K562 (cell line): ENCODE results near the gene ITPKB. TPM values are rescaled to one million over a fixed set of nuclear protein-coding genes. Genes with fewer than 3 reads are reported as not detected.

Experiments
- ATAC-seq: fragments of 200-7000 bp; cut with Tn5 transposase; 3 replicates; pipeline ENCODE4 v1.9.1; 2020; ENCODE audit warnings: moderate library complexity
- BruUV-seq: library from RNA; stranded (reverse); fragments of 400-500 nt; replicated peaks from 2 replicates; lab custom pipeline; 2021; lab: Mats Ljungman, UMichigan
- CTCF ChIA-PET: fragments of 300-600 bp; formaldehyde crosslinking; extraction: SDS; loops from one replicate; lab custom pipeline; 2021; ENCODE audit warnings: low intra/inter-chr PET ratio; lab: Yijun Ruan, JAX
- POLR2A ChIA-PET: fragments of 300-600, 350-650 bp; sonication (Branson Sonifier 250); formaldehyde crosslinking; extraction: SDS; loops from one replicate; lab custom pipeline; 2021; ENCODE audit warnings: antibody characterized with exemption, inconsistent platforms; lab: Yijun Ruan, JAX
- DNase-seq, 4 experiments: peaks; one replicate each; pipeline versions ENCODE4 v3.0.0 to v3.0.0-alpha.2; 2011 to 2018; ENCODE audit warnings: low spot score in 3 of 4, mixed read lengths in 3 of 4; ENCODE audit errors: extremely low read depth in 1 of 4
- FAIRE-seq: peaks from 2 replicates; lab custom pipeline; 2011; peaks lifted over from hg19 to GRCh38; lab: Jason Lieb, UNC
- H2AFZ ChIP-seq: 2 replicates; pipeline ENCODE4 v1.6.0; 2011; ENCODE audit warnings: low read depth, low read length, control low read depth, inconsistent platforms
- H3K27ac ChIP-seq: fragments of 200-600 bp; 3 replicates; pipeline ENCODE4 v1.8.0; 2011; ENCODE audit warnings: low read depth, mild to moderate bottlenecking, control low read depth, inconsistent platforms, low read length, moderate library complexity, mixed read lengths; ENCODE audit errors: extremely low read depth
- H3K27me3 ChIP-seq, 2 experiments: fragments of 300-600 bp in 1 of 2; 2 replicates in 1 of 2; 3 replicates in 1 of 2; pipeline versions ENCODE4 v1.6.0 to v1.8.0; 2011; ENCODE audit warnings: inconsistent platforms in 2 of 2, low read length in 2 of 2, mild to moderate bottlenecking in 1 of 2, mixed read lengths in 1 of 2, moderate library complexity in 1 of 2; ENCODE audit not compliant: control insufficient read depth in 2 of 2, insufficient read depth in 2 of 2
- H3K36me3 ChIP-seq: fragments of 300-600 bp; 3 replicates; pipeline ENCODE4 v1.8.0; 2011; ENCODE audit warnings: mild to moderate bottlenecking, low read length, inconsistent platforms; ENCODE audit not compliant: control insufficient read depth, insufficient read depth
- H3K4me1 ChIP-seq, 2 experiments: fragments of 200-600 bp in 1 of 2; replicated peaks in 1 of 2; 2 replicates in 1 of 2; 3 replicates in 1 of 2; pipeline versions ENCODE4 v1.5.1 to v1.8.0; 2011; ENCODE audit warnings: inconsistent platforms in 2 of 2, low read length in 2 of 2, mild to moderate bottlenecking in 1 of 2, mixed read lengths in 1 of 2, moderate library complexity in 1 of 2; ENCODE audit not compliant: control insufficient read depth in 2 of 2, insufficient read depth in 2 of 2
- H3K4me2 ChIP-seq: 2 replicates; pipeline ENCODE4 v1.6.1; 2011; ENCODE audit warnings: low read length, control low read depth, inconsistent platforms, mixed read lengths; ENCODE audit not compliant: insufficient read depth
- H3K4me3 ChIP-seq: fragments of 200-600 bp; sonication (generic), shearing (Covaris generic); 2 replicates; pipeline ENCODE4 v1.5.1; 2016; ENCODE audit warnings: control low read depth, inconsistent platforms
- H3K79me2 ChIP-seq: fragments of 200-600 bp; 3 replicates; pipeline ENCODE4 v1.8.0; 2011; ENCODE audit warnings: low read length, inconsistent platforms; ENCODE audit not compliant: control insufficient read depth, insufficient read depth
- H3K9ac ChIP-seq, 2 experiments: 2 replicates each; pipeline versions ENCODE4 v1.6.0 to v1.6.1; 2011; ENCODE audit warnings: low read depth in 2 of 2, low read length in 2 of 2, control low read depth in 1 of 2, inconsistent platforms in 1 of 2, mild to moderate bottlenecking in 1 of 2, mixed read lengths in 1 of 2; ENCODE audit not compliant: insufficient read depth in 1 of 2
- H3K9me1 ChIP-seq: one replicate; pipeline ENCODE4 v1.6.0; 2011; ENCODE audit warnings: inconsistent platforms, mild to moderate bottlenecking, low read length, moderate library complexity; ENCODE audit not compliant: control insufficient read depth, insufficient read depth
- H3K9me3 ChIP-seq: replicated peaks from 2 replicates; pipeline ENCODE4 v1.5.1; 2011; ENCODE audit warnings: low read depth, low read length, inconsistent platforms; ENCODE audit not compliant: control insufficient read depth, insufficient read depth
- H4K20me1 ChIP-seq: replicated peaks from 2 replicates; pipeline ENCODE4 v1.6.1; 2011; ENCODE audit warnings: low read length, inconsistent platforms, mixed read lengths; ENCODE audit not compliant: control insufficient read depth, insufficient read depth
- DIDO1 ChIP-seq: fragments of 450-650 bp; IDR thresholded peaks from 2 replicates; pipeline ENCODE4 v1.6.1; 2016; ENCODE audit warnings: low read depth, missing biosample characterization, missing genetic modification characterization
- POLR2H ChIP-seq: IDR thresholded peaks from 2 replicates; pipeline ENCODE4 v1.6.1; 2016; ENCODE audit warnings: missing genetic modification characterization, low read depth, mild to moderate bottlenecking, control low read depth, missing compliant biosample characterization, moderate library complexity
- RBM39 ChIP-seq: fragments of 200-400 bp; formaldehyde crosslinking; optimal IDR thresholded peaks from 2 replicates; pipeline ENCODE3; 2018; ENCODE audit warnings: low read depth, low read length
- SRF ChIP-seq, 2 experiments: fragments of 250-450, 450-650 bp in 1 of 2; sonication (Bioruptor Pico) in 1 of 2; sonication (generic) in 1 of 2; formaldehyde crosslinking; IDR thresholded peaks; 2 replicates each; pipeline versions ENCODE4 v1.5.0 to v1.5.1; 2020 to 2022; ENCODE audit warnings: mild to moderate bottlenecking in 1 of 2, missing genetic modification reagents in 1 of 2
- TBP ChIP-seq: optimal IDR thresholded peaks from 2 replicates; pipeline ENCODE3; 2011; ENCODE audit warnings: low read depth, low read length, improper control_type of control experiment
- TSHZ1 ChIP-seq: fragments of 250-450 bp; sonication (Bioruptor Pico); IDR thresholded peaks from 2 replicates; pipeline ENCODE4 v1.4.0; 2020; ENCODE audit warnings: mild to moderate bottlenecking, moderate library complexity
- YBX1 ChIP-seq: fragments of 450-650 bp; IDR thresholded peaks from 2 replicates; pipeline ENCODE4 v1.7.1; 2016; ENCODE audit warnings: mild to moderate bottlenecking
- ZBTB17 ChIP-seq: fragments of 450-650 bp; formaldehyde crosslinking; IDR thresholded peaks from 2 replicates; pipeline ENCODE4 v1.4.0; 2020; ENCODE audit warnings: mild to moderate bottlenecking
- WGBS: fragments of 100-300 bp; shearing (Covaris generic); methylation state at CpG from one replicate; pipeline ENCODE4 v1.1.6; 2016; ENCODE audit warnings: low coverage, mixed read lengths; ENCODE audit not compliant: insufficient coverage; ENCODE audit errors: missing lambda C conversion rate; 5-methylcytosine and 5-hydroxymethylcytosine counted together
- in situ Hi-C: fragments of 300-500 bp; cut with MboI; formaldehyde crosslinking; loops from 4 replicates; pipeline ENCODE4 v1.15.0; 2018; ENCODE audit warnings: inconsistent platforms, mixed read lengths
- intact Hi-C: fragments of 100-400 bp; cut with micrococcal nuclease; formaldehyde crosslinking; loops from 2 replicates; pipeline ENCODE4 v1.14.2; 2022
- polyA plus RNA-seq, 8 experiments: library from polyadenylated mRNA; depleted of rRNA in 4 of 8; stranded (reverse) in 5 of 8; unstranded in 3 of 8; fragments of >200 nt; fragmentation: Nextera tagmentation in 2 of 8; fragmentation: Illumina TruSeq in 1 of 8; extraction: Ambion mirVana in 2 of 8; extraction: Trizol in 1 of 8; gene quantifications; 2 replicates each; pipeline versions ENCODE4 v1.2.1 to v1.2.3, GENCODE V29; 2011 to 2014; ENCODE audit warnings: inconsistent platforms in 1 of 8, missing spikeins in 1 of 8
- total RNA-seq, 7 experiments: library from RNA; depleted of rRNA in 6 of 7; stranded (reverse); fragments of >200 nt in 6 of 7; fragmentation: Illumina TruSeq in 2 of 7; extraction: Trizol in 2 of 7; gene quantifications; 2 replicates each; pipeline versions ENCODE4 v1.2.1 to v1.2.3, GENCODE V29; 2011 to 2021; ENCODE audit warnings: low replicate concordance in 1 of 7
- TF ChIP-seq, protein P1 (sequence below): IDR thresholded peaks from 2 replicates; pipeline ENCODE4 v1.6.1; 2011; ENCODE audit warnings: borderline replicate concordance, low read depth, mild to moderate bottlenecking, moderate library complexity, low read length; ENCODE audit not compliant: insufficient read depth, poor library complexity, severe bottlenecking
- TF ChIP-seq, protein P2 (sequence below): fragments of 450-650 bp; IDR thresholded peaks from one replicate; pipeline ENCODE4 v1.6.1; 2018; ENCODE audit warnings: mild to moderate bottlenecking, moderate library complexity; ENCODE audit not compliant: partially characterized antibody

Gene ITPKB
- total and polyA plus RNA-seq, 9 of the 15 experiments (the other 6 are each of a cell fraction or from before 2014, with no cell fraction given), result 0.01 to 0.22 TPM; not detected in 7

DNA sequence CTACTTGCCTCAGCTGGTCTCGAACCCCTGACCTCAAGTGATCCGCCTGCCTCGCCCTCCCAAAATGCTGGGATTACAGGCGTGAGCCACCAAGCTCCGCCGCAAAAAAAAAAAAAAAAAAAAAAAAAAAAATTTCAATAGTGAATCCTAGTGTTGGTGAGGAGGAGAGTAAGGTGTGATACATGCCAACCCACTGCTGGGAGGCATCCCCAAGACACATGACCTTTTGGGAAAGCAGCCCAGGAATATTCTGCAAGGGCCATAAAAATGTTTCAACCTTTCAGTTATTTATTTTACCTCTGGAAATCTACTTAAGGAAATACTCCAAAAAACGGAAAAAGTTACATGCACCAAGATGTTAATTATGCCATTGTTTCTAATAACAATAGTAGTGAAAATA is 69.0 kb downstream of the ITPKB start (continued):
- no peak for TF ChIP-seq TSHZ1 (CRISPR knock-in tag)

DNA sequence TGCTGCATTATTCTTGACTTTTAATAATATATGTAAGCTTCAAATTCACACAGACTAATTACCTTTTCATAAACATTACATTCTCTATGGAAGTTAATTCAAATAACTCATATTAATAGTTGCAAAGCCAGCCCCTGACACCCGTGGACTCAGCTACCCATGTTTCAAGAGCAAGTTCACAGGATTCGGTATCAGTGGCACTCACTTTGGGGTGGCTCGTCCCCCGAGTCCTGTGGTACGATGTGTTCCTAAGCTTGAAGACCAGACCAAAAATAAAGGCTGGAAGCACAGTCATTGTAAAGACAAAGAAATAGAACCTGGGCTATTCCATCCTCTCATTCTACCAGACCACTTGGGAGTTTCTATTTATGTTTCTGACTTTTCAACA is 70.9 kb downstream of the ITPKB start:
- WGBS, result 3% methylated on average over 5 of the region's 5 CpGs
- Histone ChIP-seq H3K9ac (no peak overlapping the region), H3K36me3 (no peaks in the 10 kb centered on the region), H2AFZ (no peak overlapping the region), H3K9me3 (no peaks in the 10 kb centered on the region), H3K4me3 (no peak overlapping the region), H3K27ac (no peak overlapping the region), H3K4me2 (no peak overlapping the region), H4K20me1 (no peaks in the 10 kb centered on the region; the same call in 1 of the 2 replicates), H3K9me1 (no peaks in the 10 kb centered on the region), H3K27me3 (peaks cover 60 to 79% of the 10 kb centered on the region in 2 experiments), H3K79me2 (no peaks in the 10 kb centered on the region), H3K4me1 (no peaks in the 10 kb centered on the region; a peak in 1 of 5 replicates)
- no peak for ATAC-seq
- POLR2A ChIA-PET, result interaction anchor here (0.6 to 1.2 kb wide), 4 partner anchors 10 to 65 kb away, joined by 3 to 6 read pairs (median 4); no protein-coding TSS in a partner anchor
- FAIRE-seq, result no peak
- intact Hi-C loops (no loop called here), in situ Hi-C loops (no loop called here)
- CTCF ChIA-PET, result no interaction called here
- DNase-seq, result no peak
- BruUV-seq, result no TSS peak
- no peak for TF ChIP-seq SRF (CRISPR knock-in tag; IDR thresholded peaks at IDR 0.05)
- TF ChIP-seq, protein P1, sequence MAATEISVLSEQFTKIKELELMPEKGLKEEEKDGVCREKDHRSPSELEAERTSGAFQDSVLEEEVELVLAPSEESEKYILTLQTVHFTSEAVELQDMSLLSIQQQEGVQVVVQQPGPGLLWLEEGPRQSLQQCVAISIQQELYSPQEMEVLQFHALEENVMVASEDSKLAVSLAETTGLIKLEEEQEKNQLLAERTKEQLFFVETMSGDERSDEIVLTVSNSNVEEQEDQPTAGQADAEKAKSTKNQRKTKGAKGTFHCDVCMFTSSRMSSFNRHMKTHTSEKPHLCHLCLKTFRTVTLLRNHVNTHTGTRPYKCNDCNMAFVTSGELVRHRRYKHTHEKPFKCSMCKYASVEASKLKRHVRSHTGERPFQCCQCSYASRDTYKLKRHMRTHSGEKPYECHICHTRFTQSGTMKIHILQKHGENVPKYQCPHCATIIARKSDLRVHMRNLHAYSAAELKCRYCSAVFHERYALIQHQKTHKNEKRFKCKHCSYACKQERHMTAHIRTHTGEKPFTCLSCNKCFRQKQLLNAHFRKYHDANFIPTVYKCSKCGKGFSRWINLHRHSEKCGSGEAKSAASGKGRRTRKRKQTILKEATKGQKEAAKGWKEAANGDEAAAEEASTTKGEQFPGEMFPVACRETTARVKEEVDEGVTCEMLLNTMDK, result no peak
- TF ChIP-seq YBX1, result no peak
- no peak for TF ChIP-seq POLR2H (tag)
- TF ChIP-seq DIDO1 (tag), result no peak
- TF ChIP-seq RBM39, result no peak
- TF ChIP-seq, protein P2, sequence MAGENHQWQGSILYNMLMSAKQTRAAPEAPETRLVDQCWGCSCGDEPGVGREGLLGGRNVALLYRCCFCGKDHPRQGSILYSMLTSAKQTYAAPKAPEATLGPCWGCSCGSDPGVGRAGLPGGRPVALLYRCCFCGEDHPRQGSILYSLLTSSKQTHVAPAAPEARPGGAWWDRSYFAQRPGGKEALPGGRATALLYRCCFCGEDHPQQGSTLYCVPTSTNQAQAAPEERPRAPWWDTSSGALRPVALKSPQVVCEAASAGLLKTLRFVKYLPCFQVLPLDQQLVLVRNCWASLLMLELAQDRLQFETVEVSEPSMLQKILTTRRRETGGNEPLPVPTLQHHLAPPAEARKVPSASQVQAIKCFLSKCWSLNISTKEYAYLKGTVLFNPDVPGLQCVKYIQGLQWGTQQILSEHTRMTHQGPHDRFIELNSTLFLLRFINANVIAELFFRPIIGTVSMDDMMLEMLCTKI, result no peak
- no peak for TF ChIP-seq TBP
- TF ChIP-seq ZBTB17, result no peak
